ENCODE data around the gene ZNF467. TPM values are rescaled to one million over a fixed set of nuclear protein-coding genes. Genes with fewer than 3 reads are reported as not detected.

ZNF467 gene
- total and polyA plus RNA-seq, 2 of the 8 experiments (the other 6 are each of a cell fraction or from before 2014, with no cell fraction given): 0.50 to 0.51 TPM

GRCh38 chr7:149804106-149804505, 30.7 kb upstream of the ZNF467 start:
- no peak overlapping the region for H3K9ac ChIP-seq (replicated peaks in 1 of 4; ENCODE audit: extremely low read depth in 1 of 4, low read depth in 3 of 4, low read length in 3 of 4)
- H2AK5ac ChIP-seq (ENCODE audit: low read depth, low read length): no peak overlapping the region
- no peak overlapping the region for H2BK15ac ChIP-seq (ENCODE audit: low read length)
- no peak overlapping the region for H4K5ac ChIP-seq (ENCODE audit: insufficient read length, low read depth, low read length)
- peaks cover 0 to 2% of the 10 kb centered on the region in 2 experiments for H4K20me1 ChIP-seq (replicated peaks in 1 of 2; ENCODE audit: control insufficient read depth in 1 of 2, insufficient read depth in 2 of 2, low read length in 2 of 2)
- no peak overlapping the region for H3K27ac ChIP-seq (ENCODE audit: low read depth, low read length)
- H3K4me3 ChIP-seq (ENCODE audit: extremely low read depth in 1 of 4, insufficient read depth in 2 of 4, low read depth in 3 of 4, low read length in 4 of 4): no peak overlapping the region
- H3K14ac ChIP-seq (ENCODE audit: insufficient read length): no peak overlapping the region
- H3K79me2 ChIP-seq (ENCODE audit: control insufficient read depth in 1 of 2, insufficient read depth in 2 of 2, low read length in 2 of 2): no peaks in the 10 kb centered on the region
- no peak for TF ChIP-seq SP1 (IDR thresholded peaks at IDR 0.05; ENCODE audit: low read depth, low read length)
- TF ChIP-seq TAF7 (optimal IDR thresholded peaks at IDR 0.05; ENCODE audit: borderline replicate concordance, low read depth, low read length): no peak
- H3K23ac ChIP-seq (ENCODE audit: insufficient read length): no peak overlapping the region
- no peak overlapping the region for H2BK120ac ChIP-seq (replicated peaks; ENCODE audit: low read depth, low read length)
- WGBS, 2 experiments (ENCODE audit: extremely low coverage in 1 of 2, insufficient coverage in 1 of 2, insufficient read length in 1 of 2, insufficient replicate concordance in 2 of 2, low coverage in 1 of 2, low lambda C conversion rate in 2 of 2, missing lambda C conversion rate in 1 of 2): 87% methylated on average over 9 of the region's 9 CpGs; no CpG with 5 or more reads in 1 of the 2 experiments
- H3K9me3 ChIP-seq (ENCODE audit: insufficient read depth in 2 of 2, low read depth in 1 of 2, low read length in 1 of 2): no peaks in the 10 kb centered on the region
- peak overlapping the region; percentile 66; the same call in 1 of the 2 replicates for H4K8ac ChIP-seq (ENCODE audit: extremely low read depth, insufficient read depth, low read length)
- no peaks in the 10 kb centered on the region for H3K27me3 ChIP-seq (replicated peaks in 1 of 4; ENCODE audit: control insufficient read depth in 3 of 4, extremely low read depth in 1 of 4, insufficient read depth in 3 of 4, low read length in 3 of 4)
- no peak overlapping the region for H3K56ac ChIP-seq (replicated peaks; ENCODE audit: insufficient read length, low read depth, low read length)
- POLR2A ChIA-PET (ENCODE audit: partially characterized antibody): no interaction called here
- no peak overlapping the region for H3K18ac ChIP-seq (ENCODE audit: extremely low read depth, low read length)
- no peak for DNase-seq (ENCODE audit: low read depth in 1 of 2, low spot score in 2 of 2)
- no peak overlapping the region for H4K91ac ChIP-seq (replicated peaks; ENCODE audit: insufficient read length, low read length)
- no peak overlapping the region for H2BK20ac ChIP-seq (ENCODE audit: low read length)
- H3K36me3 ChIP-seq (ENCODE audit: control insufficient read depth in 2 of 4, insufficient read depth in 4 of 4, low read length in 3 of 4): no peaks in the 10 kb centered on the region
- H3K79me1 ChIP-seq (ENCODE audit: low read depth, low read length): no peaks in the 10 kb centered on the region
- peaks cover 0 to 7% (median 5%) of the 10 kb centered on the region in 4 experiments; a peak in 6 of 7 replicates for H3K4me1 ChIP-seq (replicated peaks in 1 of 4; ENCODE audit: control insufficient read depth in 3 of 4, insufficient read depth in 4 of 4, low read length in 3 of 4)
- no peak overlapping the region for H2BK5ac ChIP-seq (ENCODE audit: low read depth, low read length)
- H2BK12ac ChIP-seq (ENCODE audit: low read depth, low read length): no peak overlapping the region
- H2AFZ ChIP-seq (ENCODE audit: low read length): no peak overlapping the region
- no peak overlapping the region for H3K4me2 ChIP-seq (ENCODE audit: insufficient read depth in 1 of 2, low read depth in 2 of 2, low read length in 2 of 2)
- CTCF ChIA-PET (ENCODE audit: partially characterized antibody): no interaction called here
- H3K4ac ChIP-seq (replicated peaks; ENCODE audit: insufficient read length, low read depth, low read length): no peak overlapping the region
- H3K23me2 ChIP-seq (ENCODE audit: low read depth, low read length): peaks cover 9% of the 10 kb centered on the region; the same call in 1 of the 2 replicates
- no peak for FAIRE-seq

Data from H1 (cell line).